Measurements from ENCODE around the gene CYSRT1.

The CYSRT1 gene

GRCh38 chr9:137199411-137200121, 25.4 kb upstream of the CYSRT1 start:
- no CpG with 5 or more reads among the region's 51 CpGs for WGBS (ENCODE audit: insufficient coverage, insufficient read length)
- Histone ChIP-seq H3K27ac (ENCODE audit: low read length) (no peak overlapping the region), H3K4me1 (ENCODE audit: control insufficient read depth, insufficient read depth, low read length) (peaks cover 9% of the 10 kb centered on the region), H3K27me3 (ENCODE audit: control insufficient read depth, insufficient read depth, low read length) (no peaks in the 10 kb centered on the region), H3K9me3 (ENCODE audit: control insufficient read depth, insufficient read depth, low read length) (no peaks in the 10 kb centered on the region), H3K36me3 (ENCODE audit: control insufficient read depth, insufficient read depth, low read length) (peaks cover 3% of the 10 kb centered on the region; the same call in 1 of the 2 replicates), H3K4me3 (ENCODE audit: low read length) (peak overlapping the region; percentile 42; the same call in 1 of the 2 replicates)
- no peak for DNase-seq (ENCODE audit: low read depth, low spot score)

DNA sequence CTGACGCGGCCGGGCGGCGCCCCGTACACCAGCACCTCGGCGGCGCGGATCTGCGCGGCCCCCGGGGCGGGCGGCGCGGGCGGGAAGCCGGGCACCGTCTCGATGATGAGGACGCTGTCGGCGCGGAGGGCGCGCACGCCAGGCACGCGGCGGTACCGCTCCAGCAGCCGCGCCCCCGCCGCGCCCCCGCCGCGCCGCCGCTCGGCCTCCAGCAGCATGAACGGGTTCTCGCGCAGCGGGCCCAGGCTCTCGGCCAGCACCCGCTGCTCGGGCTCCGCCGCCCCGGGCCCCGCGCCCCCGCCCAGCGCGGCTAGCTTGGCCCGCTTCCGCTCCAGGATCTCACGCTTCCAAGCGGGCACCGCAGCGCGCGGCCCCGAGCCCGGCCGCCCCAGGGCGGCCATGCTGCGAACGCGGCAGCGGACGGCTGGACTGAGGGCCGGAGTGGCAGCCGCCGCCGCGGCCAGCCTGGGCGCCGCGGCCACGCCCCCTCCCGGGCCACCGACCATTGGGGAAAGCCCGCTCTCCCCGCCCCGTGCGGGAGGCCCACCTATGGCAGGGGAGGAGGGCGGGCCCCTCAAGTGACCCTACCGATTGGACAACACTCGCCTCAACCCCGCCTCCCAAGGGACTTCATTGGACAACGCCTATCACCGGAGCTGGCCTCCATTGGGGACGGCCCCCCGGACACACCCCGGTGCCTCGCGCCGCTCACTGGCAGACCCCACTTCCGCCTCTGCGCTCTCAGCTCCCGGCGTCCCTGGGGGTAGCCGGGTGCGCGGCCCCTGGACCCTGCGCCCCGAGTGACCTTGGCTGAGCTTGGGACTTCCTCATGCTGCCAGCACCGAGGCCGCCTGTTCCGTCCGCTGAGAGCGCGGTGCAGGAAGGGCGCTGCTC, 24.4 kb upstream of the CYSRT1 start, which contains the start of gene TPRN:
Gene TPRN (minus strand): TSS at position 431 of the 894 bp plus-strand sequence. CDS start 30 bp downstream, at position 401.
- Histone ChIP-seq H3K4me1 (ENCODE audit: control insufficient read depth, insufficient read depth, low read length) (peaks cover 8% of the 10 kb centered on the region), H3K36me3 (ENCODE audit: control insufficient read depth, insufficient read depth, low read length) (peaks cover 3% of the 10 kb centered on the region; the same call in 1 of the 2 replicates), H3K27me3 (ENCODE audit: control insufficient read depth, insufficient read depth, low read length) (no peaks in the 10 kb centered on the region), H3K4me3 (ENCODE audit: low read length) (peak within 1 kb of the TSS; percentile 66; the same call in 1 of the 2 replicates), H3K9me3 (ENCODE audit: control insufficient read depth, insufficient read depth, low read length) (no peaks in the 10 kb centered on the region), H3K27ac (ENCODE audit: low read length) (no peak within 1 kb of the TSS)
- peak; percentile 94 for DNase-seq (ENCODE audit: low read depth, low spot score)
- WGBS (ENCODE audit: insufficient coverage, insufficient read length): no CpG with 5 or more reads among the region's 118 CpGs

DNA sequence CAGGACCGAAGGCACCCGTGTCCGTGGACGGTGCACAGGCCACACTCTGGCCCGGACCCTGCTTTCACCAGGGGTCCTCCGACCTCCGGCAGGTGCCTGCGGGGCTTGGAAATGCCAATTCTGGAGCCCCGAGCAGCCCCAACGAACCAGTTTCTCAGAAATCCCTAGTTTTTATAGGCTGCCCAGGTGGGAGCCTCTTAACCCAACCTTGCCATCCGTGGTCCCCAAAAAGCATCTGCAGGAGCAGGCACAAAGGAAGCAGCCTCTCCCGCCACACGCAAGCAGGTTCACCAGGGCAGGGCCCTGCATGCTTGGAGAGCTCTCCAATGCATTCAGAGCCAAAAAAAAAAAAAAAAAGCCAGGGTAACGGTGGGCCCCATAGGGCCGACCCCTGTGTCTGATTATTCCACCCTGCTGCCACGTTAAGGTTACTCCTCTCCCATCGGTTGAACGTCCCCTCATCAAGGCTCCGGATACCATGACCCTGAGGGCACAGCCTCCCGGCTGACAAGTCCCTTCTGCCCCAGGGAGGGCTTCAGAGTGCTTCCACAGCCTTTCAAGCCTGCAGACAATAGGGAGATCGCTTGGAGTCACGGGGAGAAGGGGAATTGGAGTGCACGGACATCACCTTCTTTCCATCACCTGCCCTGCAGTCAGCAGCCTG, 23.6 kb upstream of the CYSRT1 start:
- Histone ChIP-seq H3K9me3 (ENCODE audit: control insufficient read depth, insufficient read depth, low read length) (no peaks in the 10 kb centered on the region), H3K27ac (ENCODE audit: low read length) (no peak overlapping the region), H3K27me3 (ENCODE audit: control insufficient read depth, insufficient read depth, low read length) (no peaks in the 10 kb centered on the region), H3K36me3 (ENCODE audit: control insufficient read depth, insufficient read depth, low read length) (peaks cover 3% of the 10 kb centered on the region; the same call in 1 of the 2 replicates), H3K4me1 (ENCODE audit: control insufficient read depth, insufficient read depth, low read length) (peaks cover 10% of the 10 kb centered on the region), H3K4me3 (ENCODE audit: low read length) (peak overlapping the region; percentile 39; the same call in 1 of the 2 replicates)
- no CpG with 5 or more reads among the region's 23 CpGs for WGBS (ENCODE audit: insufficient coverage, insufficient read length)
- DNase-seq (ENCODE audit: low read depth, low spot score): no peak

DNA sequence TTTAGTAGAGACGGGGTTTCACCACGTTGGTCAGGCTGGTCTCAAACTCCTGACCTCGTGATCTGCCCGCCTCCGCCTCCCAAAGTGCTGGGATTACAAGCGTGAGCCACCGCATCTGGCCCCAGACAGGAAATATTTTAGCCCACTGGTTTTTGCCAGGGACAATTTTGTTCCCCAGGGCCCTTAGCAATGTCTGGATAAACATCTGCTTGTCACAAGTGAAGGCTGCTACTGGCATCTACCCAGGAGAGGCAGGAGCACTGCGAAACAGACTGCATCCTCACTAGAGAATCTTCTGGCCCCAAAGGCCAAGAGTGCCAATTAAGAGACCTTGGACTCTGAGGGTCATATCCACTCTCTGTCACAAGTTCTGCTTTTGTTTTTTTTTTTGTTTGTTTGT, 22.0 kb upstream of the CYSRT1 start:
- WGBS (ENCODE audit: insufficient coverage, insufficient read length): no CpG with 5 or more reads among the region's 8 CpGs
- Histone ChIP-seq H3K27me3 (ENCODE audit: control insufficient read depth, insufficient read depth, low read length) (no peaks in the 10 kb centered on the region), H3K4me3 (ENCODE audit: low read length) (no peak overlapping the region), H3K27ac (ENCODE audit: low read length) (no peak overlapping the region), H3K9me3 (ENCODE audit: control insufficient read depth, insufficient read depth, low read length) (no peaks in the 10 kb centered on the region), H3K4me1 (ENCODE audit: control insufficient read depth, insufficient read depth, low read length) (peaks cover 10% of the 10 kb centered on the region), H3K36me3 (ENCODE audit: control insufficient read depth, insufficient read depth, low read length) (0 out of 2 replicates have a peak, but pooled peaks cover 3% of the 10 kb centered on the region)
- DNase-seq (ENCODE audit: low read depth, low spot score): no peak

GRCh38 chr9:137204731-137205125, 20.2 kb upstream of the CYSRT1 start:
- no CpG with 5 or more reads among the region's 21 CpGs for WGBS (ENCODE audit: insufficient coverage, insufficient read length)
- Histone ChIP-seq H3K27ac (ENCODE audit: low read length) (no peak overlapping the region), H3K9me3 (ENCODE audit: control insufficient read depth, insufficient read depth, low read length) (no peaks in the 10 kb centered on the region), H3K4me1 (ENCODE audit: control insufficient read depth, insufficient read depth, low read length) (peaks cover 4% of the 10 kb centered on the region; the same call in 1 of the 2 replicates), H3K36me3 (ENCODE audit: control insufficient read depth, insufficient read depth, low read length) (0 out of 2 replicates have a peak, but pooled peaks cover 3% of the 10 kb centered on the region), H3K27me3 (ENCODE audit: control insufficient read depth, insufficient read depth, low read length) (no peaks in the 10 kb centered on the region), H3K4me3 (ENCODE audit: low read length) (peak overlapping the region; percentile 78)
- DNase-seq (ENCODE audit: low read depth, low spot score): no peak

DNA sequence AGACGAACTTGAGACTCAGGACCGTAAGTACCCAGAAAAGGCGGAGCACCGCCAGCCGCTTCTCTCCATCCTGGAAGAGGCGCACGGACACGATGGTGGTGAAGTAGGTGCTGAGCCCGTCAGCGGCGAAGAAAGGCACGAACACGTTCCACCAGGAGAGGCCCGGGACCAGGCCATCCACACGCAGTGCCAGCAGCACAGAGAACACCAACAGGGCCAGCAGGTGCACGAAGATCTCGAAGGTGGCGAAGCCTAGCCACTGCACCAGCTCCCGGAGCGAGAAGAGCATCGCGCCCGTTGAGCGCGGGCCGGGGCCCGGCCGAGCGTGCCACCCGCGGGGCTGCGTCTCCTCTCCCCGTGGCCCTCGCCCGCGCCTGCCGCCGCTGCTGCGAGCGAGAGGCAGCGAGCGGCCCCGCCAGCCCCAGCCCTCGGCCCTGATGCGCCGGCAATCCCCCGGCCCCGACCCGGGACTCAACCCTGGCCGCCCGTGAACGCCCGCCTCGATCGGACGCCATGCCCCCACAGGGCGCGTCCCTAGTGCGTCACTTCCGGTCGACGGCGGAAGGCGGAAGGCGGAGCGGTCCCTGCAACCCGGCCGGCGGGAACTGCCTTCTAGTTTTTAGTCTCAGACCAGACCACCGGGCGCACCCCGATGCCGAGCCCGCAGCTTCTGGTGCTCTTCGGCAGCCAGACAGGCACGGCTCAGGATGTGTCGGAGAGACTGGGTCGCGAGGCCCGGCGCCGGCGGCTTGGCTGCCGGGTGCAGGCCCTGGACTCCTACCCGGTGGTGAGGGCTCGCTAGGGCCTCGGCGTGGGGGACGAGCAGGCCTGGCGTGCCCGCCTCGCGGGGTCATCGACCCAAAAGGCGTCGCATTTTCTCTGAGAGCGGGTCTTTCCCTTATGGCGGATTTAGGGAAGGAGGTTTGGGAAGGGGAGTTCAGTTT, 19.6 kb upstream of the CYSRT1 start, which contains the start of the genes NDOR1 and TMEM203:
Gene NDOR1 (plus strand): TSS at position 575 of the 944 bp plus-strand sequence. CDS start 78 bp downstream, at position 653.
Gene TMEM203 (minus strand): TSS at position 523 of the 944 bp plus-strand sequence. CDS start 234 bp downstream, at position 289.
- peak within 1 kb of the TSS; percentile 78 for H3K4me3 ChIP-seq (ENCODE audit: low read length)
- no peaks in the 10 kb centered on the region for H3K27me3 ChIP-seq (ENCODE audit: control insufficient read depth, insufficient read depth, low read length)
- no CpG with 5 or more reads among the region's 98 CpGs for WGBS (ENCODE audit: insufficient coverage, insufficient read length)
- H3K4me1 ChIP-seq (ENCODE audit: control insufficient read depth, insufficient read depth, low read length): peaks cover 4% of the 10 kb centered on the region; the same call in 1 of the 2 replicates
- no peak within 1 kb of the TSS for H3K27ac ChIP-seq (ENCODE audit: low read length)
- H3K36me3 ChIP-seq (ENCODE audit: control insufficient read depth, insufficient read depth, low read length): 0 out of 2 replicates have a peak, but pooled peaks cover 3% of the 10 kb centered on the region
- DNase-seq (ENCODE audit: low read depth, low spot score): no peak
- H3K9me3 ChIP-seq (ENCODE audit: control insufficient read depth, insufficient read depth, low read length): no peaks in the 10 kb centered on the region

DNA sequence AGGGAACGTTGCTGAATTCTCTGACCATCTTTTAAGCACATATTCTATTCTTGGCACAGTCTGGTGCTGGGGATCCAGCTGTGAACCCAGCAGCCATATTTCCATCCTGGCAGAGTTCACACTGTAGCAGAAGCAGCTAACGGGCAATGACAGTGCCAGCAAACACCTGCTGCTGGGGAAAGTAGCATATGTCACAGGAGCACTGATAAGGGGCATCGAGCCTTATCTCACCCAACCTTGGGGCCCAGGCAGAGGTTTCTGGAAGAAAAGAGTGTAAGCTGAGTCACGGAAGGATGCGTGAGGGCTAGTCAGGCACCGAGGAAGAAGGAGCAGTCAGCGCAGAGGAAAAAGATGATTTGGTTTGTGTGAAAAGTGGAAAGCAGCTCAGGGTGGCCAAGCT, 18.4 kb upstream of the CYSRT1 start:
- peaks cover 2% of the 10 kb centered on the region; the same call in 1 of the 2 replicates for H3K4me1 ChIP-seq (ENCODE audit: control insufficient read depth, insufficient read depth, low read length)
- H3K4me3 ChIP-seq (ENCODE audit: low read length): no peak overlapping the region
- 0 out of 2 replicates have a peak, but pooled peaks cover 3% of the 10 kb centered on the region for H3K36me3 ChIP-seq (ENCODE audit: control insufficient read depth, insufficient read depth, low read length)

GRCh38 chr9:137211532-137211931, 13.4 kb upstream of the CYSRT1 start:
- DNase-seq (ENCODE audit: low read depth, low spot score): no peak
- Histone ChIP-seq H3K4me3 (ENCODE audit: low read length) (no peak overlapping the region), H3K9me3 (ENCODE audit: control insufficient read depth, insufficient read depth, low read length) (no peaks in the 10 kb centered on the region), H3K4me1 (ENCODE audit: control insufficient read depth, insufficient read depth, low read length) (no peaks in the 10 kb centered on the region), H3K27ac (ENCODE audit: low read length) (no peak overlapping the region), H3K36me3 (ENCODE audit: control insufficient read depth, insufficient read depth, low read length) (peaks cover 14% of the 10 kb centered on the region), H3K27me3 (ENCODE audit: control insufficient read depth, insufficient read depth, low read length) (no peaks in the 10 kb centered on the region)
- no CpG with 5 or more reads among the region's 13 CpGs for whole genome bisulfite sequencing (ENCODE audit: insufficient coverage, insufficient read length)

More for the DNA sequence above, 18.4 kb upstream of the CYSRT1 start:
- Histone ChIP-seq H3K27ac (ENCODE audit: low read length) (no peak overlapping the region), H3K27me3 (ENCODE audit: control insufficient read depth, insufficient read depth, low read length) (no peaks in the 10 kb centered on the region), H3K9me3 (ENCODE audit: control insufficient read depth, insufficient read depth, low read length) (no peaks in the 10 kb centered on the region)
- no CpG with 5 or more reads among the region's 7 CpGs for WGBS (ENCODE audit: insufficient coverage, insufficient read length)
- no peak for DNase-seq (ENCODE audit: low read depth, low spot score)

GRCh38 chr9:137212520-137212919, 12.5 kb upstream of the CYSRT1 start:
- H3K4me1 ChIP-seq (ENCODE audit: control insufficient read depth, insufficient read depth, low read length): peaks cover 1% of the 10 kb centered on the region; the same call in 1 of the 2 replicates
- WGBS (ENCODE audit: insufficient coverage, insufficient read length): no CpG with 5 or more reads among the region's 21 CpGs
- H3K27ac ChIP-seq (ENCODE audit: low read length): no peak overlapping the region

More at GRCh38 chr9:137212520-137212919, 12.5 kb upstream of the CYSRT1 start:
- Histone ChIP-seq H3K4me3 (ENCODE audit: low read length) (no peak overlapping the region), H3K9me3 (ENCODE audit: control insufficient read depth, insufficient read depth, low read length) (no peaks in the 10 kb centered on the region), H3K27me3 (ENCODE audit: control insufficient read depth, insufficient read depth, low read length) (no peaks in the 10 kb centered on the region), H3K36me3 (ENCODE audit: control insufficient read depth, insufficient read depth, low read length) (peaks cover 11% of the 10 kb centered on the region)
- DNase-seq (ENCODE audit: low read depth, low spot score): no peak

Data from iPS DF 6.9 (cell line).